Right ventricle myocardium inferior (tissue), 1 donor: ENCODE measurements around the gene AADACL4. TPM values are rescaled to one million over a fixed set of nuclear protein-coding genes. Genes with fewer than 3 reads are reported as not detected.

Source experiments
- total RNA-seq: library from RNA; stranded (reverse); fragmentation: NEBNext Ultra II Directional; extraction: Animal tissue kit (Norgen Biotek cat#: 25700); gene quantifications from one replicate; pipeline ENCODE4 v1.2.1, GENCODE V29; 2021
- donor health status: DM: no; HTN: yes; CAD: no; lungs with severe emphysema.

AADACL4 gene
- total RNA-seq, 1 donor from 2014 or later = not detected

Other genes with a start within 250 kb of the AADACL4 start
- gene DHRS3, start 25.9 kb upstream of the AADACL4 start, total RNA-seq = 81.0 TPM
- gene AADACL3, start 72.0 kb downstream of the AADACL4 start, total RNA-seq = not detected
- gene CFAP107, start 102.1 kb downstream of the AADACL4 start, total RNA-seq = not detected
- not detected for gene PRAMEF12, start 129.7 kb downstream of the AADACL4 start, total RNA-seq
- gene PRAMEF1, start 147.3 kb downstream of the AADACL4 start, total RNA-seq = not detected
- not detected for gene PRAMEF11, start 187.3 kb downstream of the AADACL4 start, total RNA-seq
- gene HNRNPCL1, start 204.6 kb downstream of the AADACL4 start, total RNA-seq = not detected
- gene PRAMEF2, start 213.0 kb downstream of the AADACL4 start, total RNA-seq = not detected
- gene PRAMEF4, start 242.1 kb downstream of the AADACL4 start, total RNA-seq = not detected